GM12878 (cell line): ENCODE results near the gene THSD4. TPM values are rescaled to one million over a fixed set of nuclear protein-coding genes. Genes with fewer than 3 reads are reported as not detected.

ENCODE experiments used
- ATAC-seq: fragments of 200-7000 bp; cut with Tn5 transposase; 3 replicates; pipeline ENCODE4 v1.9.1; 2020; ENCODE audit warnings: mild to moderate bottlenecking, moderate library complexity
- BruUV-seq: library from RNA; stranded (reverse); fragments of 400-500 nt; replicated peaks from 2 replicates; lab custom pipeline; 2021; lab: Mats Ljungman, UMichigan
- CTCF ChIA-PET: fragments of 300-600 bp; sonication (Branson Sonifier 250); formaldehyde crosslinking; extraction: SDS; loops from one replicate; lab custom pipeline; 2021; ENCODE audit warnings: inconsistent platforms; lab: Yijun Ruan, JAX
- POLR2A ChIA-PET: fragments of 350-600 bp; formaldehyde crosslinking; extraction: SDS; loops from one replicate; lab custom pipeline; 2021; ENCODE audit warnings: inconsistent platforms; lab: Charles Lee
- RAD21 ChIA-PET: fragments of 300-600 bp; sonication (Branson Sonifier 250); formaldehyde crosslinking; loops from one replicate; lab custom pipeline; 2023; ENCODE audit warnings: antibody characterized with exemption; ENCODE audit not compliant: unreplicated experiment; lab: Charles Lee
- SMC1A ChIA-PET: fragments of 300-600 bp; sonication (Branson Sonifier 250); formaldehyde crosslinking; loops from one replicate; lab custom pipeline; 2023; ENCODE audit not compliant: unreplicated experiment, uncharacterized antibody; lab: Charles Lee
- DNase-seq: peaks from one replicate; pipeline ENCODE4 v3.0.0-alpha.2; 2011; ENCODE audit warnings: low read depth, low spot score
- FAIRE-seq: peaks from 3 replicates; lab custom pipeline; 2011; peaks lifted over from hg19 to GRCh38; lab: Jason Lieb, UNC
- H2AFZ ChIP-seq: 2 replicates; pipeline ENCODE4 v1.6.0; 2011; ENCODE audit warnings: low read depth, low read length, control low read depth; ENCODE audit not compliant: control insufficient read depth
- H3K27ac ChIP-seq: 2 replicates; pipeline ENCODE4 v1.5.1; 2011; ENCODE audit warnings: control low read depth; ENCODE audit not compliant: control insufficient read depth, insufficient read depth
- H3K27me3 ChIP-seq, 2 experiments: replicated peaks in 1 of 2; 2 replicates each; pipeline versions ENCODE4 v1.6.0 to v1.6.1; 2011; ENCODE audit warnings: low read length in 1 of 2; ENCODE audit not compliant: control insufficient read depth in 2 of 2, insufficient read depth in 2 of 2
- H3K36me3 ChIP-seq, 2 experiments: 2 replicates each; pipeline ENCODE4 v1.5.1; 2011; ENCODE audit warnings: low read length in 1 of 2; ENCODE audit not compliant: control insufficient read depth in 2 of 2, insufficient read depth in 2 of 2
- H3K4me1 ChIP-seq: 2 replicates; pipeline ENCODE4 v1.6.1; 2011; ENCODE audit warnings: mild to moderate bottlenecking, low read length, moderate library complexity, mixed read lengths; ENCODE audit not compliant: control insufficient read depth, insufficient read depth
- H3K4me2 ChIP-seq: 2 replicates; pipeline ENCODE4 v1.6.0; 2011; ENCODE audit warnings: control low read depth; ENCODE audit not compliant: control insufficient read depth, insufficient read depth
- H3K4me3 ChIP-seq: fragments of 200-600 bp; sonication (generic); 2 replicates; pipeline ENCODE4 v1.5.1; 2016
- H3K79me2 ChIP-seq: 2 replicates; pipeline ENCODE4 v1.6.0; 2011; ENCODE audit warnings: low read length; ENCODE audit not compliant: control insufficient read depth, insufficient read depth
- H3K9ac ChIP-seq: 2 replicates; pipeline ENCODE4 v1.8.0; 2011; ENCODE audit warnings: low read length, control low read depth, mixed read lengths; ENCODE audit not compliant: control insufficient read depth, insufficient read depth
- H3K9me3 ChIP-seq: replicated peaks from 3 replicates; pipeline ENCODE4 v1.5.1; 2011; ENCODE audit warnings: mild to moderate bottlenecking, low read length; ENCODE audit not compliant: control insufficient read depth, insufficient read depth
- H4K20me1 ChIP-seq: 2 replicates; pipeline ENCODE4 v1.6.0; 2011; ENCODE audit not compliant: control insufficient read depth, insufficient read depth
- ATF2 ChIP-seq: IDR thresholded peaks from 2 replicates; pipeline ENCODE4 v1.6.1; 2012; ENCODE audit warnings: low read length, inconsistent platforms
- CHD4 ChIP-seq: fragments of 200-600 bp; sonication (generic); IDR thresholded peaks from 2 replicates; pipeline ENCODE4 v1.6.1; 2016; ENCODE audit warnings: mild to moderate bottlenecking
- CTCF ChIP-seq, 3 experiments: IDR thresholded peaks in 2 of 3; conservative IDR thresholded peaks in 1 of 3; 2 replicates each; pipeline ENCODE4 v1.5.1; 2011; ENCODE audit warnings: low read depth in 3 of 3, low read length in 3 of 3, mild to moderate bottlenecking in 3 of 3, control low read depth in 2 of 3, moderate library complexity in 2 of 3, inconsistent platforms in 1 of 3, mixed read lengths in 1 of 3; ENCODE audit not compliant: control insufficient read depth in 2 of 3, insufficient read depth in 1 of 3; ENCODE audit errors: extremely low read depth in 1 of 3
- EP300 ChIP-seq, 2 experiments: fragments of 150-350 bp in 1 of 2; IDR thresholded peaks; 2 replicates each; pipeline ENCODE4 v1.6.1; 2011 to 2012; ENCODE audit warnings: low read depth in 2 of 2, low read length in 2 of 2, borderline replicate concordance in 1 of 2, improper control_type of control experiment in 1 of 2, inconsistent platforms in 1 of 2; ENCODE audit not compliant: control insufficient read depth in 1 of 2
- PAX8 ChIP-seq: fragments of 450-650 bp; IDR thresholded peaks from 2 replicates; pipeline ENCODE4 v1.6.1; 2017; ENCODE audit warnings: mild to moderate bottlenecking, moderate library complexity
- PML ChIP-seq: IDR thresholded peaks from 2 replicates; pipeline ENCODE4 v1.6.1; 2012; ENCODE audit warnings: low read length, inconsistent platforms
- RCOR1 ChIP-seq: conservative IDR thresholded peaks from 2 replicates; pipeline ENCODE4 v1.6.1; 2012; ENCODE audit warnings: low read depth, low read length, improper control_type of control experiment
- WGBS: methylation state at CpG from one replicate; pipeline ENCODE4 v1.1.6; 2016; ENCODE audit warnings: low lambda C conversion rate; ENCODE audit not compliant: insufficient replicate concordance, insufficient coverage; ENCODE audit errors: missing lambda C conversion rate; 5-methylcytosine and 5-hydroxymethylcytosine counted together
- in situ Hi-C: fragments of 300-500 bp; cut with MboI; formaldehyde crosslinking; loops from 9 replicates; pipeline ENCODE4 v1.14.3; 2018; ENCODE audit warnings: mixed read lengths
- intact Hi-C: fragments of 100-400 bp; cut with micrococcal nuclease; formaldehyde crosslinking; loops from one replicate; pipeline ENCODE4 v1.14.2; 2022; ENCODE audit not compliant: unreplicated experiment
- polyA plus RNA-seq, 11 experiments: library from polyadenylated mRNA; depleted of rRNA in 4 of 11; unstranded in 6 of 11; stranded (reverse) in 5 of 11; fragments of >200 nt; fragmentation: Nextera tagmentation in 4 of 11; fragmentation: Illumina TruSeq in 1 of 11; extraction: Ambion mirVana in 4 of 11; extraction: Trizol in 1 of 11; gene quantifications; 1 replicate in 1 of 11; 2 replicates in 10 of 11; pipeline versions ENCODE4 v1.2.1 to v1.2.3, GENCODE V29; 2011 to 2016; ENCODE audit warnings: inconsistent platforms in 2 of 11, missing spikeins in 2 of 11, low read depth in 1 of 11
- total RNA-seq, 4 experiments: library from RNA; depleted of rRNA in 3 of 4; stranded (reverse); fragments of >200 nt in 3 of 4; fragmentation: Illumina TruSeq in 1 of 4; extraction: Trizol in 1 of 4; gene quantifications; 2 replicates each; pipeline versions ENCODE4 v1.2.1 to v1.2.3, GENCODE V29; 2013 to 2021
- TF ChIP-seq, protein P1 (sequence below): fragments of 450-650 bp; IDR thresholded peaks from 2 replicates; pipeline ENCODE4 v1.6.1; 2018; ENCODE audit warnings: borderline replicate concordance, mild to moderate bottlenecking; ENCODE audit not compliant: partially characterized antibody

The THSD4 gene
- total and polyA plus RNA-seq, 10 of the 15 experiments (the other 5 are each of a cell fraction or from before 2014, with no cell fraction given), result 0.04 to 0.13 (median 0.05) TPM; not detected in 7

DNA sequence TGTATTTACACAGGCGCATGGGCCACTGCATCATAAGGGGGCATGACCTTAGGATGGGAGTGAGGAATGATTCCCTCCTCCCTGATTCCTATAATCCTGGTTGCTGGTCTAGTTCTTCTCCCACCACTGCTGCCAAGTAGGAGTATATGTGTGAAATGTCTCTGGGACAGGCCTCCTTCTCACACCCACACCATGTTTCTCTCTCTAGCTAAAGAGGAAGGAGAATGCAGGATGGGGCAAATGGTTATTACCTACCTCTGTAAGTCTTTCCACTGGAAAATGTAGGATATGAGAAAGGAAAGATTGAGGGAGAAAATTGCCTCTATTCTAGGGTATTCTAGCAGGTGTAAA lies 159.2 kb downstream of the THSD4 start:
- Histone ChIP-seq H3K79me2 (no peaks in the 10 kb centered on the region), H3K4me3 (no peak overlapping the region), H3K36me3 (no peaks in the 10 kb centered on the region), H3K4me2 (no peak overlapping the region), H4K20me1 (no peaks in the 10 kb centered on the region), H2AFZ (no peak overlapping the region), H3K9ac (no peak overlapping the region), H3K27me3 (no peaks in the 10 kb centered on the region; a peak in 1 of 4 replicates), H3K27ac (no peak overlapping the region), H3K4me1 (no peaks in the 10 kb centered on the region), H3K9me3 (no peaks in the 10 kb centered on the region)
- BruUV-seq, result no TSS peak
- ATAC-seq (no peak), FAIRE-seq (no peak), DNase-seq (no peak)
- CTCF ChIA-PET, result no interaction called here
- POLR2A ChIA-PET, result no interaction called here
- WGBS, result 35% methylated on average over 1 of the region's 1 CpG
- intact Hi-C loops (no loop called here), in situ Hi-C loops (no loop called here)
- RAD21 ChIA-PET, result no interaction called here
- TF ChIP-seq PML (no peak), PAX8 (no peak), EP300 (IDR thresholded peaks at IDR 0.05; ENCODE audit: borderline replicate concordance in 1 of 2, control insufficient read depth in 1 of 2, low read depth in 2 of 2, low read length in 2 of 2) (no peak), ATF2 (no peak), RCOR1 (no peak), CTCF (IDR thresholded peaks at IDR 0.05 in 2 of 3, conservative IDR thresholded peaks at IDR 0.05 in 1 of 3; ENCODE audit: control insufficient read depth in 2 of 3, extremely low read depth in 1 of 3, insufficient read depth in 1 of 3, low read depth in 3 of 3, low read length in 3 of 3) (no peak), CHD4 (no peak)
- TF ChIP-seq, protein P1, sequence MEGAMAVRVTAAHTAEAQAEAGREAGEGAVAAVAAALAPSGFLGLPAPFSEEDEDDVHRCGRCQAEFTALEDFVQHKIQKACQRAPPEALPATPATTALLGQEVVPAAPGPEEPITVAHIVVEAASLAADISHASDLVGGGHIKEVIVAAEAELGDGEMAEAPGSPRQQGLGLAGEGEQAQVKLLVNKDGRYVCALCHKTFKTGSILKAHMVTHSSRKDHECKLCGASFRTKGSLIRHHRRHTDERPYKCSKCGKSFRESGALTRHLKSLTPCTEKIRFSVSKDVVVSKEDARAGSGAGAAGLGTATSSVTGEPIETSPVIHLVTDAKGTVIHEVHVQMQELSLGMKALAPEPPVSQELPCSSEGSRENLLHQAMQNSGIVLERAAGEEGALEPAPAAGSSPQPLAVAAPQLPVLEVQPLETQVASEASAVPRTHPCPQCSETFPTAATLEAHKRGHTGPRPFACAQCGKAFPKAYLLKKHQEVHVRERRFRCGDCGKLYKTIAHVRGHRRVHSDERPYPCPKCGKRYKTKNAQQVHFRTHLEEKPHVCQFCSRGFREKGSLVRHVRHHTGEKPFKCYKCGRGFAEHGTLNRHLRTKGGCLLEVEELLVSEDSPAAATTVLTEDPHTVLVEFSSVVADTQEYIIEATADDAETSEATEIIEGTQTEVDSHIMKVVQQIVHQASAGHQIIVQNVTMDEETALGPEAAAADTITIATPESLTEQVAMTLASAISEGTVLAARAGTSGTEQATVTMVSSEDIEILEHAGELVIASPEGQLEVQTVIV, result no peak
- SMC1A ChIA-PET, result no interaction called here
